RWPE2 (cell line): Measurements from ENCODE around the gene GET4.

Experiments used
- ATAC-seq: fragments of 200-7000 bp; cut with Tn5 transposase; 3 replicates; pipeline ENCODE4 v1.9.1; 2021; ENCODE audit warnings: low read depth
- DNase-seq: peaks from one replicate; pipeline ENCODE4 v3.0.0-alpha.2; 2020; ENCODE audit warnings: low spot score
- H3K27ac ChIP-seq: fragments of 450-650 bp; 2 replicates; pipeline ENCODE4 v1.5.1; 2017; ENCODE audit warnings: mild to moderate bottlenecking; ENCODE audit not compliant: poor library complexity, severe bottlenecking
- H3K27me3 ChIP-seq: fragments of 250-450 bp; sonication (Bioruptor Pico); 2 replicates; pipeline ENCODE4 v1.5.1; 2021; ENCODE audit warnings: mild to moderate bottlenecking, moderate library complexity; ENCODE audit not compliant: insufficient read depth, poor library complexity, severe bottlenecking
- H3K36me3 ChIP-seq: fragments of 250-450 bp; sonication (Bioruptor Pico); 2 replicates; pipeline ENCODE4 v1.5.1; 2020; ENCODE audit warnings: low read depth, mild to moderate bottlenecking, moderate library complexity
- H3K4me1 ChIP-seq: fragments of 250-450 bp; sonication (Bioruptor Pico); 2 replicates; pipeline ENCODE4 v1.5.1; 2021; ENCODE audit warnings: mild to moderate bottlenecking, moderate library complexity; ENCODE audit not compliant: insufficient read depth, poor library complexity, severe bottlenecking
- H3K4me3 ChIP-seq: fragments of 250-450 bp; sonication (Bioruptor Pico); 2 replicates; pipeline ENCODE4 v1.5.1; 2021; ENCODE audit warnings: mild to moderate bottlenecking, moderate library complexity; ENCODE audit not compliant: severe bottlenecking
- H3K9me3 ChIP-seq: fragments of 250-450 bp; sonication (Bioruptor Pico); 2 replicates; pipeline ENCODE4 v1.5.1; 2021; ENCODE audit warnings: mild to moderate bottlenecking, moderate library complexity; ENCODE audit not compliant: severe bottlenecking
- TF ChIP-seq, protein P1 (sequence below): fragments of 450-650 bp; IDR thresholded peaks from one replicate; pipeline ENCODE4 v1.5.1; 2017; ENCODE audit warnings: mild to moderate bottlenecking, moderate library complexity; ENCODE audit not compliant: poor library complexity, severe bottlenecking

GET4 gene

DNA sequence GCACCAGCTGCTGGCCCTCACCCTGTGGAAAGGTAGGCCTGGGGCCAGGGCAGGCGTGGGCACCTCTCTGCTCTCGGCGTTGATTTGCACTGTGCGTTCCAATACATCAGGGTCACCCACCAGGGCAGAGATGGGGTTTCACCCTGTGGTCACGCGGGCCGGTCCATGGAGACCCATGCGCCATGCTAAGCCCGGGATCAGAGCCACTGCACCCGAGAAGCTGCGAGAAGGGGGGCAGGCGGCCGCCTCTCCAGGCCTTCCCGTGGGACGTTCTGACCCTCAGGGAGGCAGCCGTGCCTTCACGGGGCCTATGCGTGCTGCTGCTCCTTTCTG lies 11.1 kb downstream of the GET4 start:
- no peak for ATAC-seq
- Histone ChIP-seq H3K9me3 (no peaks in the 10 kb centered on the region), H3K27me3 (no peaks in the 10 kb centered on the region), H3K36me3 (peaks cover 42% of the 10 kb centered on the region), H3K27ac (no peak overlapping the region), H3K4me3 (no peak overlapping the region), H3K4me1 (no peaks in the 10 kb centered on the region)
- peak; percentile 43 for DNase-seq
- TF ChIP-seq, protein P1, sequence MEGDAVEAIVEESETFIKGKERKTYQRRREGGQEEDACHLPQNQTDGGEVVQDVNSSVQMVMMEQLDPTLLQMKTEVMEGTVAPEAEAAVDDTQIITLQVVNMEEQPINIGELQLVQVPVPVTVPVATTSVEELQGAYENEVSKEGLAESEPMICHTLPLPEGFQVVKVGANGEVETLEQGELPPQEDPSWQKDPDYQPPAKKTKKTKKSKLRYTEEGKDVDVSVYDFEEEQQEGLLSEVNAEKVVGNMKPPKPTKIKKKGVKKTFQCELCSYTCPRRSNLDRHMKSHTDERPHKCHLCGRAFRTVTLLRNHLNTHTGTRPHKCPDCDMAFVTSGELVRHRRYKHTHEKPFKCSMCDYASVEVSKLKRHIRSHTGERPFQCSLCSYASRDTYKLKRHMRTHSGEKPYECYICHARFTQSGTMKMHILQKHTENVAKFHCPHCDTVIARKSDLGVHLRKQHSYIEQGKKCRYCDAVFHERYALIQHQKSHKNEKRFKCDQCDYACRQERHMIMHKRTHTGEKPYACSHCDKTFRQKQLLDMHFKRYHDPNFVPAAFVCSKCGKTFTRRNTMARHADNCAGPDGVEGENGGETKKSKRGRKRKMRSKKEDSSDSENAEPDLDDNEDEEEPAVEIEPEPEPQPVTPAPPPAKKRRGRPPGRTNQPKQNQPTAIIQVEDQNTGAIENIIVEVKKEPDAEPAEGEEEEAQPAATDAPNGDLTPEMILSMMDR = no peak

DNA sequence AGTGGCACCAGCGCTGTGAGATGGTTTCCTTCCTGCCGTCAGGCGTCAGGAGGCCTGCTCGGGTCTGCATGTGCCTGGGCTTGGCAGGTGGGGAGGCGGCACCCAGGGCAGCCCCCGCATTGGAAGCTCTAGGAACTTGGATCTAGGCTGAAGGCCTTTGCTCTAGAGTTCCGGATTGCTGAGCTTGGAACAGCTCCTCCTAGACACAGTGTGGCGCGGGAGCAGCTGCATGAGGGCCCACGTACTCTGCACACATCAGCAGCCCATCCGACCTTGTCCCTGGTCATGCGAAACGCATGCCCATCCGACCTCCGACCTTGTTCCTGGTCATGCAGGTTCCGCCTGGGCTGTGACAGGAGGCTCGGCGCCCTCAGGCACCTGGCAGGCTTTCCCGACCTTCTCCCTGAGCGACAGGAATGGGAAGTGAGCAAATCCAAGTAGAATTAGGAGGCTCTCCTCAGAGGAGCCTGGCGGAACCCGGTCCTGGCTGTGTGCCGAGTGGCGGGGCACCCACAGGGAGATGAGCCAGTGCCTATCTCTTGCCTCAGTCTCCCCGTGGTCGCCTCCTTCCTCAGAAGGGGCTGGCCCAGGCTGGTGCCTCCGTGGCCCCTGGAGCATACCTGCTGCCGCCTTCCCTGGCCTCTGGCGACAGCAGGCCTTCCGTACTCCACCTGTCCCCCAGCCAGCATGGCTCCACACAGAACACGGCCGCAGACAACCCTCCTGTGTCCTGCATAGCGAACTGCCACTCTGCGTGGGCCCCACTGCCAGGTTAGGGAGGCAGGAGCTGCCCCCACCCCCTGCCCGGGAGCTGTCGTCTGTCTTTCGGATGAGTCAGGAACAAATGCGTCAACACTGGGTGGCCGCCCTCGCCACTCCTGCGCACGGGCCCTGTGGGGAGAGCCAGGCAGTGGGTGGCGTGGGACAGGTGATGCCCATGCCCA lies 12.0 kb downstream of the GET4 start:
- no peak for ATAC-seq
- Histone ChIP-seq H3K9me3 (no peaks in the 10 kb centered on the region), H3K4me1 (no peaks in the 10 kb centered on the region), H3K36me3 (peaks cover 42% of the 10 kb centered on the region), H3K27me3 (no peaks in the 10 kb centered on the region), H3K27ac (no peak overlapping the region), H3K4me3 (no peak overlapping the region)
- TF ChIP-seq, protein P1 = no peak
- peak; percentile 55 for DNase-seq

- DNase-seq (peak; percentile 61), ATAC-seq (no peak)
- no peaks in the 10 kb centered on the region for H3K4me1 ChIP-seq
- H3K36me3 ChIP-seq = peaks cover 46% of the 10 kb centered on the region
- no peaks in the 10 kb centered on the region for H3K9me3 ChIP-seq
- H3K27ac ChIP-seq = no peak overlapping the region
- no peaks in the 10 kb centered on the region for H3K27me3 ChIP-seq
- TF ChIP-seq, protein P1 = no peak
- H3K4me3 ChIP-seq = no peak overlapping the region
These were observed 12.7 kb downstream of the GET4 start for GRCh38 chr7:889025-889390.

- H3K4me3 ChIP-seq = no peak overlapping the region
- no peaks in the 10 kb centered on the region for H3K9me3 ChIP-seq
- H3K36me3 ChIP-seq = peaks cover 50% of the 10 kb centered on the region
- H3K4me1 ChIP-seq = no peaks in the 10 kb centered on the region
- ATAC-seq (no peak), DNase-seq (peak; percentile 53)
- TF ChIP-seq, protein P1 = no peak
- H3K27me3 ChIP-seq = no peaks in the 10 kb centered on the region
- H3K27ac ChIP-seq = no peak overlapping the region
These were observed 13.0 kb downstream of the GET4 start for GRCh38 chr7:889391-889790.

- TF ChIP-seq, protein P1 = no peak
- ATAC-seq (no peak), DNase-seq (peak; percentile 49)
- H3K9me3 ChIP-seq = no peaks in the 10 kb centered on the region
- no peaks in the 10 kb centered on the region for H3K4me1 ChIP-seq
- no peak overlapping the region for H3K27ac ChIP-seq
- no peaks in the 10 kb centered on the region for H3K27me3 ChIP-seq
- H3K4me3 ChIP-seq = no peak overlapping the region
- H3K36me3 ChIP-seq = peaks cover 57% of the 10 kb centered on the region
These were observed 14.5 kb downstream of the GET4 start for GRCh38 chr7:890868-891267.
